HG03280 (cell line): Measurements from ENCODE around the gene SLC38A1.
"Not testable (repeated sequence)": the region's sequence is repeated elsewhere in the genome, so short reads cannot be mapped to it uniquely, and the experiment has no call there.

Experiments used
- ATAC-seq: cut with Tn5 transposase; IDR thresholded peaks from one replicate; pipeline ENCODE4 v1.9.1; 2021; ENCODE audit warnings: mild to moderate bottlenecking, moderate library complexity; ENCODE audit not compliant: unreplicated experiment

The SLC38A1 gene

DNA sequence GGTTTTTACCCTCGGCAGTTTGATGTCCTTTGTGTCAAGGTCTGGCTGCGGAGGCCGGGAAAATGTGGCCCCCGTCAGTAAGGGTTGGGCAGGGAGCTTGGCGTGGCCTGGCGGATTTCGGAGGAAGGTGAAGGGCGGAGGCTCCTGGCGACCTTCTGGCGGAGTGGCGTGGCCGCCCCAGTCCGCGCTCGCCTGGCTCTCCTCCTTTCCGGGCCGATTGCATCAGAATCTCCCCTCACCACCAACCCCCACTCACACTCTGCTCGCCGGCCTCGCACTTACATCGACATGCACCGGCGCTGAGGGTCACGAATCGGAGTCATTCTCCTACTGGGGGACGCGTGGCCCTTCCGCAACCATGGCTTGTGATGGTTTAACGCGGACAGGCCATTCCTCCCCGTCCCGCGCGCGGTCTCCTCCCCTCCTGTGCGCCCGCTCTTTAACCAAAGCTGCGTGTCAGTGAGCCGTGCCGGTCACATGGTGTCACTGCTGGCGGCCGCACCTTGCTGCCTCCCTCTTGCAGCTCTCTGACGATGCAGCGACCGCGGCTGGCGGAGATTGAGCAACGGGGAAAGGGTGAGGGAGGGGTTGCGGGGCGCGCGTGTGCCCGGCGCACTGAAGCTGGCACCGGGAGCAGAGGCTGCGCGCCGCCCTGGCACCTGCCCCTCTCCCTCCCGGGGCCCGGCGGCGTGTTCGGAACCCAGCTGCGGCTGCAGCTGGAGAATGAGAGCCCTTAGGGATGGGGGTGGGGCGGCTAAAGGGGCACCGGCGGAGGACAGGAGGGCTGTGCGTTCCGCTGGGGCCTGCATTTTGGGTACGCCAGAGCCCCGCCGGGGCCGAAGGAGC is at the start of gene SLC38A1:
Gene SLC38A1, minus strand, starts transcription at position 461 of the 846 bp plus-strand sequence. CDS start 29,243 bp downstream, outside the sequence.
- ATAC-seq = peak; percentile 73

DNA sequence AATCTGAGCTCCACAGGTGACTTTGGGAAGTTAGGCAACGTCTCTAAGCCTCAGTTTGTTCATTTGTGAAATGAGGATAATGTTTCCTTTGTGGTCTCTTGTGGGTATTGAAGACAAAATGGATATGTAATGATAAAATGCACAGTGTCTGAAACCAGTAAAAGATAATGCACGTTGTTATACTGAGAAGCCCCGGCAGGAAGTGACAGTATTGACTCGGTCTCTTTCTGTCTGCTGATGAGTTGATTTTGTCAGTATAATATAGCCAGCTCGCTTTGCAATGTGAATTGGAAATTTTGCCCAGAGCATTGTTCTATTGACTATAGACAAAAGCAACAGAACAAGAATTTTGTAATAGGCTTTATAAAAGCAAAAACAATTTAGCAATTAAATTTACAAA is 49.2 kb upstream of the SLC38A1 start:
- no peak for ATAC-seq

DNA sequence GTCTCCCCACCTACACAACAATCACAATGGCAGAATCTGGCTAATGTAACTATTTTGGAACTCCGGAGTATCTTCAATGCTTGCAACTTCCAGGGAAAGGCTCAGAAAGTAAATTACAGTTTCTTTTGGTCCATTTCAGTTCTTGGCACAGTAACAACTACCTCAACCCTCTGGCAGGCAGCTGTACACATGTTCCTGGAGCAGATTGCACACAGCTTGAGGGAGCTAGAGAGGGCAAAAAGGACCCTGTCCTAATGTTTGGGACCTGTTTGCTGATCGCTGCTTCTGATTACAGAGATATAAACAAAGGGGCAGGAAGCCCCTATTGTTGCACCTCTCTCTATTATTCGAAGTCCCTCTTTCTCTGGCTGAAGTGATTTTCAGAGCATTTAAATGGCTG is 35.2 kb upstream of the SLC38A1 start:
- ATAC-seq = no peak

DNA sequence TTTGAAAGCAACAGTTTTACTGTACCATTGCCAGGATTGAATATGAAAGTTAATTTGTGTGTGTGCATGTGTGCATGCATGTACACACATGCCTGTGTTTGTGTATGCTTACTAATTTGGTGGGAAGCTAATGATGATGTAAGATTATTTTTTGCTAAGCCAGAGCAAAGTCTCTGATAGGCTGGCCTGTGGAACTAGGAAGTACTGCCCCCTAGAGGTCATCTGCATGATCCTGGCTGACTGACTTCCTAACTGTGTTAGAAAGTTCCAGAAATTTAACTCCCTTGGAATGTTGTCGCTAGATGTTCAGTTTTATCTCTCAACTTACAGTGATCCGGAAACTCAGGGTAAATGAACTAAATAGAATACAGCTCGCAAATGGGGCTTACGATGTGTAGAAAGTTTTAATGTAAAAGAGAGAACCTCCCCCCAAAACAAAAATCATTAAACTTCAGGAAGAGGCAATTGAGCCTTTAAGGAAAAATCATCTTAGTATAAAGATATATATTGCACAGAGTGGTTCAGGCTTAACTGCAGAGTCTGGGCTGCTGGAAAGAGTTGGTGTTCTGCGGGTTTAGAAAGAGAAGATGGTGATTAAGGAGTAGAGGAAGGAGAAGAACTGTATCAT is 34.3 kb upstream of the SLC38A1 start:
- no peak for ATAC-seq

DNA sequence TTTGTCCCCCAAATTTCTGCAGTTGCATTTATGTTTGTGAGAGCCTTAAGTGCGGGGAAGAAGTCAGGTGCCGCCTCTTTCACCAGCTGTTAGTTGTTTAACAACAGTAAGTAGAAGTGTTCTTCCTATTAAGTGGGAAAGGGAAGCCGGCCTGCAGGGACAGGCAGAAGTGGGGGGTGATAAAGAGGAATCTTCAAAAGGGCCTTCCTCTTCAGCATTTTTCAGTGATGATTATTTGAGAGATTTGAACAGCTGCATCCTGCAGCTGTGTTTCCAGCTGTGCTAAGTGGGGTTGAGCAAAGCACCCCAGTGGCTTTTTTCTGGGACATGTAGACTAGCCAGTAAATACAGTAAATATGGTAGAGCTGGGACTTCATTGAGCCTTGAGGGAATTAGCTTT is 32.1 kb upstream of the SLC38A1 start:
- no peak for ATAC-seq

- ATAC-seq = no peak
Observed at GRCh38 chr12:46299851-46300250, 31.0 kb upstream of the SLC38A1 start.

DNA sequence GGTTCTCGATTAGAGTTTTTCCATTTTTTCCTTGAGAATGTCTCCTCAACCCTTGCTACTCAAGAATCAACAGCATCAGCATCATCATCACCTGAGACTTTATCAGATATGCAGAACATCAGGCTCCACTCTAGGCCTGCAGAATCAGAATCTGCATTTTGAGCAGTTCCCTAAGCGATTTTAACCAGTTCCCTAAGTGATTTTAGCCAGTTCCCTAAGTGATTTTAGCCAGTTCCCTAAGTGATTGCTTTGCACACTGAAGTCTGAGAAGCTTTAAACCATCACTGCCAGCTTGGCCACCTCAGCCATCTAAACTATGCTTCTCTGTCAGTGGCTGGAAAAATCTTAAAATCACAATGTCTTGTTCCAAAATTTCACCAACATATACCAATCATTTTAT is 29.4 kb upstream of the SLC38A1 start:
- ATAC-seq = no peak

DNA sequence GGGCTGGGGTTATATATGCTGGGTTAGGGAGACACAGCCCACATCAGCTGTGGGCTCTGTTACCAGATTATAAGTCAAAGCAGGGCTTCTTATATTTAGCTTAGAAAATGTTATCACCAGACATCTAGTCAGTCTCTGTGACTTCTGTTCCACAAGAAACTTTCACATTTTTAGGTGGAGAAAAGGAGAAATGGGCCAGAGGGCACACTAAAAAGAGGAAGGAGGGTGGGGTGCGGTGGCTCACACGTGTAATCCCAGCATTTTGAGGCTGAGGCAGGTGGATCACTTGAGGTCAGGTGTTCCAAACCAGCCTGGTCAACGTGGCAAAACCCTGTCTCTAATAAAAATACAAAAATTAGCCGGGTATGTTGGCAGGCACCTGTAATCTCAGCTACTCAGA is 28.0 kb upstream of the SLC38A1 start:
- no peak for ATAC-seq

DNA sequence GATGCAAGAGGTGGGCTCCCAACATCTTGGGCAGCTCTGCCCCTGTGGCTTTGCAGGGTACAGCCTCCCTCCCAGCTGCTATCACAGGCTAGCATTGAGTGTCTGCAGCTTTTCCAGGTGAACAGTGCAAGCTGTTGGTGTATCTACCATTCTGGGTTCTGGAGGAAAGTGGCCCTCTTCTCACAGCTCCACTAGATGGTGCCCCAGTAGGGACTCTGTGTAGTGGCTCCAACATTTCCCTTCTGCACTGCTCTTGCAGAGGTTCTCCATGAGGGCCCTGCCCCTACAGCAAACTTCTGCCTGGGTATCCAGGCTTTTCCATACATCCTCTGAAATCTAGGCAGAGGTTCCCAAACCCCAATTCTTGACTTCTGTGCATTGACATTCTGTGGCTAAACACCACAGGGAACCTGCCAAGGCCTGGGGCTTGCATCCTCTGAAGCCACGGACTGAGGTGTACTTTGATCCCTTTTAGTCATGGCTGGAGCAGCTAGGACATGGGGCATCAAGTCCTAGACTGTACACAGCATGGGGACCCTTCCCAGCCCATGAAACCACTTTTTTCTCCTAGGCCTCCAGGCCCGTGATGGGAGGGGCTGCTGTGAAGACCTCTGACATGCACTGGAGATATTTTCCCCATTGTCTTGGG is 24.0 kb upstream of the SLC38A1 start:
- ATAC-seq = no peak

GRCh38 chr12:46291953-46292352 is 23.1 kb upstream of the SLC38A1 start:
- not testable (repeated sequence) for ATAC-seq

- ATAC-seq = not testable (repeated sequence)
Observed at GRCh38 chr12:46285177-46285576, 16.3 kb upstream of the SLC38A1 start.

- ATAC-seq = no peak
Observed at GRCh38 chr12:46282829-46283228, 14.0 kb upstream of the SLC38A1 start.

DNA sequence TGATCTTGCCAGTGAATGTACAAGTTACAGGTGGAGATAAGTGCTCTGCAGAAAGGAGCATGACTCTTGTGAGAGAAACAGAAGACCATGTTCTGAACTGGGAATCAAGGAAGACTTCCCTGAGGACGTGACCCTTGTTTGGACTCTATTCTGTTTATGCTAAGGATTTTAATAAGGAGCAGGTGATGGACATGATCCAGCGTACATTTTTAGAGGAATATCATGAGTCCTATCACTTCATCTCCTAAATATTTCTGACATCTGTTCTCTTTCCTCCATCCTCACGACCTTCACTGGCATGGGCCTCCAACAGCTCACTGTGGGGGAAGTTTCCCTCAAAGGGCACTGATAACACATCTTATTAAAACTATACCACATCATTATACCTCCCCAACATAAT is 7.9 kb upstream of the SLC38A1 start:
- no peak for ATAC-seq

GRCh38 chr12:46271863-46272262 is 3.0 kb upstream of the SLC38A1 start:
- ATAC-seq = no peak

GRCh38 chr12:46269429-46270241 is 792 bp upstream of the SLC38A1 start:
- ATAC-seq = peak; percentile 43

DNA sequence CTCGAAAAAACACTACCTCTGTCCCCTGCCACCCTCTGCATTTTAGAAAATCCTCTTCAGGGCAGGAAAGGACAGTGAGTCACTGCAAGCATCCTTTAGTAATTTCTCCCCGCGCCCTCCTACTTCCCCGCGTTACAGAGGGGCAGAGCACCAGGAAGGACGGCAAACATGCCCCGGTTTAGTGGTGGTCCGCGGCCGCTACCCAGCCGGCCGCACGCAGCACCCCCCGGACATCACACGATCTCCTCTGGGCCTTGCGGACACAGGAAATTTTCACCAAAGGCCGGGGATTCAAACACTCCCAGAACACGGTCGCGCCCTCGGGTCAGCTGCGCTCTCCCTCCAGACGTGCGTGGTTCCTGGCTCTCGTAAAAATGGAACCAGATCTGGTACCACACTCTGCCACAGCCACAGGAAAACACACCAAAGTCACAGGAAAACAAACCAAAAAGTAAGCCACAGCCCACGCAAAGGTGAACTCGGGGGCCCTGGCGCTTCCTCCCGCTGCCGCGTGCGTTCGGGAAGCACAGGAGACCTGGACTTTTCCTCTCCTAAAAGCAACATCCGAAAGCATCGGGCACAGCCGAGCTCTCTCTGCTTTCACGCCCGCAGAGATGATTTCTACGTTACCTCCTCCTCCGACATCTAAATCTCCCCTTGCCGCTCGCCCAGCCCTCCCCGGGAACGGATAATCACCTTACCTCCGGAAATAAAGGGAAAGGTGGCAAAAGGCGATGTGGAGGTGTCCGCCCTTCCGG is 839 bp downstream of the SLC38A1 start:
- ATAC-seq = no peak

DNA sequence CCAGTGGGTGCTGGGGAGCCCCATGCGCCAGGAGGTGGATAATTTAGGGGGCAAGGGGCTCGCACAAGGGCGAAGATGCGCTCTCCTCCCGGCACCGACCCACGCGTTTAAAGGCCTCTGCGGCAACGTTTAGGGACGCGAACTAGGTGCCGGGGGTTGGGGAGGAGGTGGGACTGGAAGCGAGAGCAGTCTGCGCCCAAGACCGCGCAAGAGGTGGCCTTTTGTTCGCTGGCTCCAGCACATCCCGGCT is 1.3 kb downstream of the SLC38A1 start:
- no peak for ATAC-seq

GRCh38 chr12:46266869-46267574 is 1.8 kb downstream of the SLC38A1 start:
- ATAC-seq = no peak

DNA sequence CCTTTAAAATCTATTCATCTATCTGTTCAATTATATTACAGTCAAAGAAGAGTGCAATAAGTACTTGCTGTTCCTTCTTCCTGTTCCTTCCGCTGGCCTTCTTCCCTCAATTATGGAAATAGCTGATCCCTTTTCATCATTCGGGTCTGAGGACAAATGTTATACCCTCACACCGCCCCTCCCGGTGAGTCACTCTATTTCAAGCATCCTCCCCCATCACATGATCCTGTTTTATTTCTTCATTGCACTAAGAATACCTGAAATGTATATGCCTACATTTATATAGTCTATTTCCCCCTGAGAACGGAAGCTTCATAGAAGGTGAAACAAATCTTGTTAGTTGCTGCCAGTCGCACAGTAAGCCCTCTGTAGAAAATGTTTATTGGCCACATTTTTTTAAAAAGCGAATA is 2.5 kb downstream of the SLC38A1 start:
- ATAC-seq = no peak

DNA sequence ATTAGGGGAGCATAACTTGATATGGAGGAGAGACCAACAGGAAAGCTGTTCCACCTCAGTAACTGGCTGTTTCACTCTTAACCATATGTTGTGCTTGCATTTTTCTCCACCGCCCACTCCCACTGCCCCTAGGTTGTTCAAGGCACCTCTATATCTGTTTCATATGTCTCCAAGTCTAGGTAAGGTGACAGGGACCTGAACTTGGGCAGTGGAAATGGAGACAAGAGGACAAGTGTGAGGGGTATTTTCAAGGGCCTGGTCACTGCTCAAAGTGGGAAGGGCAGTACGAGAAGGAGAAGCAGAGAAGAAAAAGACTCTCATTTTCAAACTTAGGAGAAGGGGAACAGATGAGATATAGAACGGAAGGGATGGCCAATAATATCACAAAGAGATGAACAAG is 3.1 kb downstream of the SLC38A1 start:
- no peak for ATAC-seq
